ENCODE data around the gene CNNM1. TPM values are rescaled to one million over a fixed set of nuclear protein-coding genes. Genes with fewer than 3 reads are reported as not detected.

CNNM1 gene
- total and polyA plus RNA-seq, 2 experiments from 2014 or later, result 1.1 to 2.1 TPM

DNA sequence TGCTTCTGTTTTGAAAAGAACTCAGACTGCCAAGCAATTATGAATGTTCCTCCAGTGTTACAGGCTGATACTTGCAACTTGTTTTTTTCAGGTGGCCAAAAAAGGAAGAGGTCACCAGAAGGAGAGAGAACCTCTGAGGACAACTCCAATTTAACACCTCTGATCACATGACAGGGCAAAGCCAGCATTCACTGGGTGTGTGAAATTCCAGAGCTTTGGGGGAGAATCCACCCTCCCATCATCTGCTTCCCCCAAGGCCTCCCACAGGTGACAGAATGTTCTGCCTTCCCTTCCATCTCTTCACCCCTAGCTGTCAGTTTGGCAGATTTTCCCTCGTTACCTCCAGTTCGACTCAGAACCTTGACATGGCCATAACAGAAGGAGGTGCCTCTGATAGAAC, 62.2 kb downstream of the CNNM1 start:
- WGBS, 2 experiments (ENCODE audit: low coverage in 1 of 2, low lambda C conversion rate in 2 of 2, missing lambda C conversion rate in 2 of 2), result 95 to 100% methylated on average over 2 of the region's 2 CpGs
- H3K9me2 ChIP-seq (ENCODE audit: insufficient read depth), result no peaks in the 10 kb centered on the region
- H3K4me3 ChIP-seq, result no peak overlapping the region
- no peaks in the 10 kb centered on the region for H3K79me2 ChIP-seq (ENCODE audit: insufficient read depth)
- H2AFZ ChIP-seq, result no peak overlapping the region
- peak overlapping the region; percentile 79 for H3K4me2 ChIP-seq (ENCODE audit: unreplicated experiment)
- H4K20me1 ChIP-seq (ENCODE audit: insufficient read depth), result no peaks in the 10 kb centered on the region
- no peaks in the 10 kb centered on the region for H3K27me3 ChIP-seq (replicated peaks; ENCODE audit: insufficient read depth)
- no peaks in the 10 kb centered on the region for H3K9me3 ChIP-seq (ENCODE audit: low read depth)
- DNase-seq, result no peak
- H3K36me3 ChIP-seq (ENCODE audit: low read depth), result no peaks in the 10 kb centered on the region
- peak overlapping the region; percentile 57; the same call in 1 of the 2 replicates for H3K27ac ChIP-seq
- TF ChIP-seq EZH2 (IDR thresholded peaks at IDR 0.05; ENCODE audit: insufficient read depth, poor library complexity, severe bottlenecking), result no peak
- no peak for TF ChIP-seq EZH2phosphoT487 (IDR thresholded peaks at IDR 0.05; ENCODE audit: insufficient read depth, low read depth)
- H3K9ac ChIP-seq, result no peak overlapping the region
- in situ Hi-C loops (cut with MboI), result no loop called here
- peaks cover 42% of the 10 kb centered on the region for H3F3A ChIP-seq (ENCODE audit: insufficient read depth)
- H3K4me1 ChIP-seq (ENCODE audit: insufficient read depth), result peaks cover 39% of the 10 kb centered on the region

DNA sequence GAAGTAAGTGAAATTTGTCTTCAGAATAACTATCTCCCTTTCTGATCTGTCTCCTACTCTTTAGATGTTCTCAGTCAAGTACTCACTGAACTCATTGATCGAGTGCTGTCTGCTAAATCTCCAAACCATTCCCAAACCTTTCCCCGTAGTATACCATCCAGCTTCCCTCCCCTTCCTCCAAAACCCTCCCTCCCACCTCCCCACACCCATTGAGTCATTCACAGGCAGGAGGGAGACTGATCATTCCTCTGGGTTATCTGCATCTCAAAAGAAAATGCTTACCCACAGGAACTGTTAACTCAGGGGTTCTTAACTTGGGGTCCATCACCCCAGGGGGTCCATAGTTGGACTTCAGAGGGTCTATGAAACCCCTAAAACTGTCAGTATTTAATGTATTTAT, 63.9 kb downstream of the CNNM1 start:
- Histone ChIP-seq H3K4me2 (ENCODE audit: unreplicated experiment) (peak overlapping the region; percentile 79), H3F3A (ENCODE audit: insufficient read depth) (peaks cover 59% of the 10 kb centered on the region), H3K9me2 (ENCODE audit: insufficient read depth) (no peaks in the 10 kb centered on the region), H3K4me3 (peak overlapping the region; percentile 43), H3K4me1 (ENCODE audit: insufficient read depth) (peaks cover 51% of the 10 kb centered on the region), H3K9ac (peak overlapping the region; percentile 9; the same call in 1 of the 2 replicates), H3K36me3 (ENCODE audit: low read depth) (0 out of 2 replicates have a peak, but pooled peaks cover 8% of the 10 kb centered on the region), H3K79me2 (ENCODE audit: insufficient read depth) (no peaks in the 10 kb centered on the region), H2AFZ (0 out of 2 replicates have a peak overlapping the region, but pooled peaks have one; percentile 37), H3K9me3 (ENCODE audit: low read depth) (no peaks in the 10 kb centered on the region), H3K27me3 (replicated peaks; ENCODE audit: insufficient read depth) (no peaks in the 10 kb centered on the region), H4K20me1 (ENCODE audit: insufficient read depth) (no peaks in the 10 kb centered on the region), H3K27ac (no peak overlapping the region)
- in situ Hi-C loops (cut with MboI), result no loop called here
- WGBS, 2 experiments (ENCODE audit: low coverage in 1 of 2, low lambda C conversion rate in 2 of 2, missing lambda C conversion rate in 2 of 2), result 9 to 14% methylated on average over 2 of the region's 2 CpGs
- peak; percentile 38 for DNase-seq
- TF ChIP-seq EZH2phosphoT487 (IDR thresholded peaks at IDR 0.05; ENCODE audit: insufficient read depth, low read depth) (no peak), EZH2 (IDR thresholded peaks at IDR 0.05; ENCODE audit: insufficient read depth, poor library complexity, severe bottlenecking) (no peak)

- no peaks in the 10 kb centered on the region for H3K9me2 ChIP-seq (ENCODE audit: insufficient read depth)
- 93% methylated on average over 5 of the region's 5 CpGs for WGBS, 2 experiments (ENCODE audit: low coverage in 1 of 2, low lambda C conversion rate in 2 of 2, missing lambda C conversion rate in 2 of 2)
- H3K79me2 ChIP-seq (ENCODE audit: insufficient read depth), result no peaks in the 10 kb centered on the region
- H3K9me3 ChIP-seq (ENCODE audit: low read depth), result no peaks in the 10 kb centered on the region
- H4K20me1 ChIP-seq (ENCODE audit: insufficient read depth), result no peaks in the 10 kb centered on the region
- H2AFZ ChIP-seq, result no peak overlapping the region
- 0 out of 2 replicates have a peak, but pooled peaks cover 9% of the 10 kb centered on the region for H3K36me3 ChIP-seq (ENCODE audit: low read depth)
- no peak overlapping the region for H3K9ac ChIP-seq
- peaks cover 51% of the 10 kb centered on the region for H3K4me1 ChIP-seq (ENCODE audit: insufficient read depth)
- no peak overlapping the region for H3K4me3 ChIP-seq
- no peak for DNase-seq
- in situ Hi-C loops (cut with MboI), result no loop called here
- H3F3A ChIP-seq (ENCODE audit: insufficient read depth), result peaks cover 64% of the 10 kb centered on the region
- no peak overlapping the region for H3K4me2 ChIP-seq (ENCODE audit: unreplicated experiment)
- TF ChIP-seq EZH2 (IDR thresholded peaks at IDR 0.05; ENCODE audit: insufficient read depth, poor library complexity, severe bottlenecking) (no peak), EZH2phosphoT487 (IDR thresholded peaks at IDR 0.05; ENCODE audit: insufficient read depth, low read depth) (no peak)
- no peak overlapping the region for H3K27ac ChIP-seq
- H3K27me3 ChIP-seq (replicated peaks; ENCODE audit: insufficient read depth), result no peaks in the 10 kb centered on the region
Observed at GRCh38 chr10:99393683-99394082, 64.5 kb downstream of the CNNM1 start.

GRCh38 chr10:99394256-99394655, 65.1 kb downstream of the CNNM1 start:
- Histone ChIP-seq H3K36me3 (ENCODE audit: low read depth) (0 out of 2 replicates have a peak, but pooled peaks cover 9% of the 10 kb centered on the region), H3F3A (ENCODE audit: insufficient read depth) (peaks cover 64% of the 10 kb centered on the region), H3K9ac (no peak overlapping the region), H3K9me2 (ENCODE audit: insufficient read depth) (no peaks in the 10 kb centered on the region), H3K4me2 (ENCODE audit: unreplicated experiment) (no peak overlapping the region), H4K20me1 (ENCODE audit: insufficient read depth) (no peaks in the 10 kb centered on the region), H3K4me3 (no peak overlapping the region), H3K9me3 (ENCODE audit: low read depth) (no peaks in the 10 kb centered on the region), H3K27ac (no peak overlapping the region), H3K27me3 (replicated peaks; ENCODE audit: insufficient read depth) (no peaks in the 10 kb centered on the region), H3K4me1 (ENCODE audit: insufficient read depth) (peaks cover 51% of the 10 kb centered on the region), H2AFZ (no peak overlapping the region), H3K79me2 (ENCODE audit: insufficient read depth) (no peaks in the 10 kb centered on the region)
- no peak for TF ChIP-seq EZH2 (IDR thresholded peaks at IDR 0.05; ENCODE audit: insufficient read depth, poor library complexity, severe bottlenecking)
- TF ChIP-seq EZH2phosphoT487 (IDR thresholded peaks at IDR 0.05; ENCODE audit: insufficient read depth, low read depth), result no peak
- no peak for DNase-seq
- 86 to 87% methylated on average over 8 of the region's 8 CpGs for WGBS, 2 experiments (ENCODE audit: low coverage in 1 of 2, low lambda C conversion rate in 2 of 2, missing lambda C conversion rate in 2 of 2)
- in situ Hi-C loops (cut with MboI), result no loop called here
